IPS DF 4.7 (cell line): ENCODE results near the gene THSD7B.
"Not testable (repeated sequence)": the region's sequence is repeated elsewhere in the genome, so short reads cannot be mapped to it uniquely, and the experiment has no call there.

Source experiments
- DNase-seq: peaks from one replicate; pipeline ENCODE4 v3.0.0-alpha.2; 2013; ENCODE audit warnings: low spot score; ENCODE audit errors: extremely low read depth

Gene THSD7B

GRCh38 chr2:137674991-137675390 is 909.6 kb downstream of the THSD7B start:
- no peak for DNase-seq

- DNase-seq, result no peak
Observed at GRCh38 chr2:137675584-137676327, 910.4 kb downstream of the THSD7B start.

DNA sequence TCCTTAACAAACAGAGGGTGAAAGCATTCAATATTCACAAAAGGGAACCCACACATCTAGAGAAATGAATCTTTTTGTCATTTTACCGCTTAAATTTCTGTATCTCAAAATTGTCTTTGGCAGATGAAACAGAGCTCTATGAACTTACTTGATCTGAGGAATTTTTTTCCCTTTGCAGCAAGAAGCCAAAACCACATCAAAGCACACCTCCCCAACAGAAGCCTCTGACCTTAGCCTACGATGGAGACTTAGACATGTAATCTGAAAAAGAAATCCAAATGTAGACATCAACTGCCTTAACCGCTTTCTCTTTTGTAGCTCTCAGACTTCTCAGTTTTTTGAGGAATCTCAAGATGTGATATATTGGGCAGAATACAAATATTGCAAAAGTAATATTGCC is 911.0 kb downstream of the THSD7B start:
- DNase-seq, result no peak

GRCh38 chr2:137677466-137677865 is 912.1 kb downstream of the THSD7B start:
- DNase-seq, result no peak

DNA sequence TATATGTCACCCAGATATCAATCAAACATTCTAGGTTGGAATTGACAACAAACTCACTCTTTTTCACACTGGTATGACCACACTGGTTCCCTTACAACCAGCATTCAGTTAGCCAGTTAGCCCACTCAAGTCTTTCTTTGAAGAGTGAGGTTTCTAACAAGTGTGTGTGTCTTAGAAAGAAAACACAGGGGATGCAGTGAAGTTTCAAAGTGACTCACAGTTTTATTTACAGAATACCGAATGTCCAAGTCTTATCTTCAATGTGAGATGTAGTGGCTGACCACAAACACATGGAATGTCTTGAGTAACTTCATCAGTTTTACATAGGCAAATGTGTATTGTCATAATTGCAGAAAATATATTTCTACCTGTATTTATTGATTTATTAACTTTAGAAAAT is 924.2 kb downstream of the THSD7B start:
- DNase-seq, result no peak

DNA sequence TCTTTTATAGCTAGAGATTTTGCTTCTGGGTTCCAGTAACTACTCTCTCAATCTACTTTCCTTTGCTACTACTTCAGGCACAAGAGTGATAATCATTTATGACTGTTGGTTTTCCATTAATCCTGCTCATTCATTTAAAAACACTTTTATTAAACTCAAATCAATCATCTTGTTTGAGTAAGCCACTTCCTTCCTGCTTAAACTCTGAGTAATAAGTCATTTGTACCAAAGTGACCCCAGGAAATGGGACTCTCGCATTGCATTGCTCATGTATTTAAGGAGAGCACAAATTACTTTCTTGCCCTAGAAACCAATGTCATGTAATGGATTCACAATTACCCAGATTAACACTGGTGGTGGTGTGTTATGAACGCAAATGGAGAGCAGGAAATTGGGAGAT is 928.2 kb downstream of the THSD7B start:
- no peak for DNase-seq

DNA sequence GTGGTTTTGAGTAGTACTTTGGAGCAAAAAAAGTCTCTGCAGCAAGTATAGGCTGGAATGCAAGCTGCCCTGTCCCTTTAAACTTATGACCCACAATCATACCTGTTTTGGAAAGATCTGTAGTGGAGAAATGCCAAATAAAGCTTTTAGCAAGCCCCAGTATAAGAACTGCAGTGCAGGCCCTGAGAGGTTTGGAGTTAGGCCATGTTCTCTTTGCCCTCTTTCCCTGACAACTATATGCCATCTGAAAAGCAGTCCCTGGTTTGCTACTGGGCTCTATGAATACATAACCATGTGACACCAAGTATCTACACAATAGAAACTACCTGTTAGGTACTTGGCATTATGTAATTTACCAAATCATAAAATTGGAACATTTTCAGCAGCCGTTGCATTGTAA is 931.6 kb downstream of the THSD7B start:
- DNase-seq, result no peak

DNA sequence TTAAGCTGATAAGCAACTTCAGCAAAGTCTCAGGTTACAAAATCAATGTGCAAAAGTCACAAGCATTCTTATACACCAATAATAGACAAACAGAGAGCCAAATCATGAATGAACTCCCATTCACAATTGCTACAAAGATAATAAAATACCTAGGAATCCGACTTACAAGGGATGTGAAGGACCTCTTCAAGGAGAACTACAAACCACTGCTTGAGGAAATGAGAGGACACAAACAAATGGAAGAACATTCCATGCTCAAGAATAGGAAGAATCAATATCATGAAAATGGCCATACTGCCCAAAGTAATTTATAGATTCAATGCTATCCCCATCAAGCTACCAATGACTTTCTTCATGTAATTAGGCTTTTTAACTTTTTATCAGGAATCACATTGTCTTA is 934.9 kb downstream of the THSD7B start:
- DNase-seq, result not testable (repeated sequence)

DNA sequence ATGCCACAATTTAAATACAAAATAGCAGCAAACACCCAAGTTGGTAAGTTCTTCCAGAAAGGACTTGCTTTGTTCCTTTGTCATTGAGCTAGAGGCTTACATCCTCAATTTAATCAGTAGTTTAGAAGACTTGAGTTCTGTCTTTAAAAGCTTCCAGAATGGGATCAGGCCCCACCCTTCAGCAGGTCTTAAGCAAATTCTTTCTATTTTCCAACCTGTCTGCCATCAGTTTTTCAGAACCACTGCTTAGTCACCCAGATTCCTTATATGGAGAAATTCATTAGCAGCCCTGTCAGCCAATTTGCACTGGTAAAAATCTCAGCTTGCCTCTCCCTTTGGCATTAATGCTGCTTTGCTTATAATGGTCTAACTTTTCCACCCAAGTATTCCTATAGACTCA is 935.3 kb downstream of the THSD7B start:
- no peak for DNase-seq

DNA sequence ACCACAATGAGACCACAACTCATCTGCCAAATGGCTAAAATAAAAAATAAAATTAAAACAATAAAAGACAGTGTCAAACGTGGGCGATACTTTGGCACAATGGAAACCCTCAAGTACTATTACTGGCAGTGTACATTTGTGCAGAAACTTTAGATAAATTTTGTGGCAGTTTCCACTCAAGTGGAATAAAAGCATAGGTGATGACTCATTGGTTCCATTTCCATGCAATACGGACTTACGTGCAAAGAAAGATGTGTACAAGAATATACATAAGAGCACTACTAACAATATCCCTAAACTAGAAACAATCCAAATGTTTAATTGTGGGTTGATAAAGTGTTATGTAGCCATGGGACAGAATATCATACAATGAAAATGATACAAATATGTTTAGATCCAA is 940.0 kb downstream of the THSD7B start:
- no peak for DNase-seq

- DNase-seq, result no peak
Observed at GRCh38 chr2:137706786-137707613, 941.7 kb downstream of the THSD7B start.

DNA sequence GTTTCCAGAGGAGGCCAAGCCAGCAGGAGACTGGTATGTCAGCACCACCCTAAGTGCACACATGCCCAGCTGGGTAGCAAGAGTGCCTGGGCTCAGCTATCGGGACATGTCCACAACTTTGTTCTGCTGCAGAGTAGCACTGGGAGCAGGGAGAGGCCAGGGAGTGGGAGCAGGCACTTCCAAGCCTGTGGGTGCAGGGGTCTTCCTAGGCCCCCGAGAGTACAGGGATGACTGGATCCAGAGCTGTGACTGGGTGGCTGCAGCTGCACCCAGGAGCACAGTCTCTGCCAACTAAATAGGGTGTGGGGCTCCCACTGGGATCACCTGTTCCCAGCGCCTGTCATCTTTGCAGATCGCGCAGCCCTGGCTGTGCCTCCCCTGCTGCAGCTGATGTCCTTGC is 943.0 kb downstream of the THSD7B start:
- no peak for DNase-seq

GRCh38 chr2:137715731-137716191 is 950.4 kb downstream of the THSD7B start:
- no peak for DNase-seq

DNA sequence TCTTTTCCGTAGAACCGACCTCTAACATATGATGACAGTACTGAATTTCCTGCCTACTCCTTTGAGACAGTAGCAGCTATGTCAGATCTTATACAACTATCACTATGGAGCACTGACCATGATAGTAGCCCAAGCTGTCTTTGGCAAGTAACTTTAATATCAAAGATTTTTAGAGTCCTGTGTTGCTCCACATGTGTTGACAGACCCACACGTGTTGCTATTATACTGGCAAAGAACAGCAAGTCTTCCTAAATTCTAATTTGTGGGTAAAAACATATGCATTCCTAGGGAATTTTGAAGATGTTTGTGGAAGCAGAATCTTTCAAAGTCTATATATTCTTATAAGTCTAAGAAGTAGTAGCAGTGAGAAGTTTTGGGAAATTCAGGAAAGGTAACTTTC is 953.4 kb downstream of the THSD7B start:
- DNase-seq, result no peak

GRCh38 chr2:137721733-137722132 is 956.4 kb downstream of the THSD7B start:
- no peak for DNase-seq

- no peak for DNase-seq
Observed at GRCh38 chr2:137724912-137725311, 959.6 kb downstream of the THSD7B start.
